Stimulated activated effector memory CD8-positive, alpha-beta T cell treated with anti-CD3 and anti-CD28 coated beads, Interleukin-12 subunit alpha, Interleukin-12 subunit beta, amount 100 ng/mL, for 72 hours (primary cell): ENCODE results near the gene LEMD2.

Experiments
- ATAC-seq: fragments of 150-1000 bp; cut with Tn5 transposase; 2 replicates; pipeline ENCODE4 v1.10.0; 2021
- DNase-seq, 2 donors: peaks; one replicate each; pipeline ENCODE4 v3.0.0; 2021 to 2022; ENCODE audit warnings: low spot score in 2 of 2
- H3K27ac Mint-ChIP-seq: one replicate; pipeline ENCODE4 v1.8.0; 2022; ENCODE audit warnings: mild to moderate bottlenecking, mixed read lengths
- H3K36me3 Mint-ChIP-seq: one replicate; pipeline ENCODE4 v1.8.0; 2022; ENCODE audit warnings: mild to moderate bottlenecking, mixed read lengths
- H3K4me1 Mint-ChIP-seq: one replicate; pipeline ENCODE4 v1.8.0; 2022; ENCODE audit warnings: mixed read lengths
- H3K4me3 Mint-ChIP-seq: one replicate; pipeline ENCODE4 v1.8.0; 2022; ENCODE audit warnings: mild to moderate bottlenecking, mixed read lengths
- H3K9me3 Mint-ChIP-seq: one replicate; pipeline ENCODE4 v1.8.0; 2022; ENCODE audit warnings: mixed read lengths

LEMD2 gene

DNA sequence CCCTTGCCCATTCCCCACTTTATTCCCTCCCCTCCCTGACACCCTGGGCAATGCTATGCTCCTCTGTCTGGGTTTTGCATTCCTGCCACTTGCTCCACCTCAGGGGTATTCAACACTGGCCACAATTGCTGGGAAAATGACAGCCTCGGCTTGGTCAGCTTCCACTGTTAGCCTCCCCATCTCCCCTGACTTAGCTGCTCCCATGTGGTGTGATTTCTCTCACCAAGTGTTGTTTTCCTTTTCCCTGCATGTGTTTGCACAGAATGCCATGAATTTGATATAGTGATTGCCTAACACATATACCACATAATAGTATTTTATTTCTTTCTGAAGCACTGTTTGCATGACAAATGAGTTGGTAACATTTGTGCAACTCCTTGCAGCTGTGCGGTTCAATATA, 1.4 kb upstream of the LEMD2 start:
- no peaks in the 10 kb centered on the region for H3K9me3 Mint-ChIP-seq
- ATAC-seq (no peak), DNase-seq (no peak)
- peak overlapping the region; percentile 12 for H3K4me3 Mint-ChIP-seq
- H3K27ac Mint-ChIP-seq, result peak overlapping the region; percentile 88
- peaks cover 38% of the 10 kb centered on the region for H3K4me1 Mint-ChIP-seq
- peaks cover 23% of the 10 kb centered on the region for H3K36me3 Mint-ChIP-seq

- H3K9me3 Mint-ChIP-seq, result no peaks in the 10 kb centered on the region
- peak overlapping the region; percentile 88 for H3K27ac Mint-ChIP-seq
- peaks cover 47% of the 10 kb centered on the region for H3K4me1 Mint-ChIP-seq
- no peak for ATAC-seq
- H3K36me3 Mint-ChIP-seq, result peaks cover 32% of the 10 kb centered on the region
- DNase-seq, result no peak
- H3K4me3 Mint-ChIP-seq, result peak overlapping the region; percentile 66
Measured at GRCh38 chr6:33789550-33789895, 593 bp upstream of the LEMD2 start.

DNA sequence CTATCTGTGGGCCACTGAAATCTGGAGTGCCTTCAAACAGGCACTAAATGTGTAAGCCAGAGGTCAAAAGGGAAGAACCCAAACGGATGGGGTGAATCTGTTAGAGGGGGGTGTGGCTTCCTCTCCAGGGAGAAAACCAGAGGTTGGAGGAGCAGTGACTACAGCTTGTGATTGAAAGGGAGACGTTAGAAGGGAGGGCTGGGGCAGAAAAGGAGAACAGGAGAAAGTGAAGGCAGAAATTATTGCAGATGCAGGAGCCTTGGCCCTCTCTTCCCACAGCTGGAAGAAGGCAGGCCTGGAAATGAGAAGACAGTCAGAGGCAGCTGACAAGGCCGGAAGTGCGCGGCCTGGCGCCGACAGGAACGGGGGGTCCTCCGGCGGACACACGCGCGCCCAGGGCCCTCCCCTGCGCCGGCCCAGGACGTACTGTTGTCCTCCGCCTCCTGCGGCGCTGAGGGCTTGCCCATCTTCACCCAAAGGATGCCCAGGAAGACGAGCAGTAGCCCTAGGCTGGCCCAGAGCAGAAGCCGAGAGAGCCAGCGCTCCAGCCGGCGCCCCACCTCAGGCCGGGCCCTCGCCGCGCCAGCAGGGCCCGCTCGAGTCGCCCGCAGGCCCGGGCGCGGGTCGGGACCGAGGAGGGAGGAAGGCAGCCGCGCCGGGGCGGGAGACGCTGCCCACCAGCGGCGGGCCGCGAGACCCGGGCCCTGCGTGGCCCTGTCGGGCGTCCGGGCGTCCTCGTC, 806 bp downstream of the LEMD2 start:
- peak; percentile 44 to 86 for DNase-seq
- ATAC-seq, result peak; percentile 69
- Mint-ChIP-seq H3K27ac (peak overlapping the region; percentile 98), H3K4me1 (peaks cover 54% of the 10 kb centered on the region), H3K9me3 (no peaks in the 10 kb centered on the region), H3K36me3 (peaks cover 46% of the 10 kb centered on the region), H3K4me3 (peak overlapping the region; percentile 91)

DNA sequence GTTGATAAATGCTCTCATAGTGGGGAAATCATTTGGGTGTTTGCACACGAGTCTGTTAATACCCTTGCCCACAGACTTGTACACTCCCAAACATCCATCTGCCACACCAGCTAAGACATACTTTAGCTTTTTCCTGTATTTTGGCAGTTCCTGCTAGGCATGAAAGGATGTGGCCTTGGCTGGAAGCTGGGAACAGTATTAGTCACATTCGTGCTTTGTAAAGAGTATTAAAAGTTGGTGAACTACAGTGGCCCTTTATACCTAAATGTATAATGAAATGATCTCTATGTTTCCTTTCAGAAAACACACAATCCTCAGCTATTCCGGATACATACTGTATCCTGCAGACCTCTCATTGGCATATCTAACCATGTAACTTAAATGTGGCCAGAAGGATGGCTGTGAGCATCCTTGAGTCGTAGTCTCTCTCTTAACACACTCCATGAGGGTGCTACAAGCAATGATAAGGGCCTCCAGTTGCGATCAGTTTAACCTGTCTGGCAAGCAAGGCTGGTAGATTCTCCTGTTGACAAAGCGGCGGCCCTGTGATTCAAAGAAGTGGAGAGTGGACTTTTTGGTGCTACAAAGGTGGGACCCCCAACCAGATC, 1.5 kb downstream of the LEMD2 start:
- Mint-ChIP-seq H3K4me1 (peaks cover 57% of the 10 kb centered on the region), H3K4me3 (peak overlapping the region; percentile 91), H3K27ac (peak overlapping the region; percentile 98), H3K36me3 (peaks cover 53% of the 10 kb centered on the region), H3K9me3 (no peaks in the 10 kb centered on the region)
- ATAC-seq, result peak; percentile 1
- no peak for DNase-seq

DNA sequence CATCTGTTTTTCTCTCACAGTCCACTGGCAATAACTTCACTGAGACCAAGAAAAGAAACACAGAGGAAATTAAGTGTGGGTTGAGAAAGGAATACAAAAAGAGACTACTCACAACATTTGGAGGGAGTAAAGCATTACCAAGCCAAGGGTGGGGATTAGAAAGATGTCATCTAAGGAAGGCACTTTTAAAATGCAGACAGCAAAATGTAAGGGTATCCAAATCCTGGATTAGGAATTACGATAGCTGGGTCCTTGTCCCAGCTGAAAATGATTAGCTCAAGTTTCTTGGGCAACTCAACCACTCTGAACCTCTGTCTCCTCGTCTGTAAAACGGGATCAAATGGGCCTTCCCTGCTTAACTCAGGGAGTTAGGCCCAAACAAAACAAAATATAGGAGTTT, 2.2 kb downstream of the LEMD2 start:
- Mint-ChIP-seq H3K4me1 (peaks cover 63% of the 10 kb centered on the region), H3K27ac (peak overlapping the region; percentile 41), H3K36me3 (peaks cover 60% of the 10 kb centered on the region), H3K4me3 (peak overlapping the region; percentile 91), H3K9me3 (no peaks in the 10 kb centered on the region)
- ATAC-seq (no peak), DNase-seq (no peak)

- no peak for DNase-seq
- Mint-ChIP-seq H3K27ac (peak overlapping the region; percentile 56), H3K4me3 (peak overlapping the region; percentile 13), H3K4me1 (peaks cover 63% of the 10 kb centered on the region), H3K9me3 (no peaks in the 10 kb centered on the region), H3K36me3 (peaks cover 69% of the 10 kb centered on the region)
- no peak for ATAC-seq
Measured at GRCh38 chr6:33785778-33786177, 3.2 kb downstream of the LEMD2 start.

DNA sequence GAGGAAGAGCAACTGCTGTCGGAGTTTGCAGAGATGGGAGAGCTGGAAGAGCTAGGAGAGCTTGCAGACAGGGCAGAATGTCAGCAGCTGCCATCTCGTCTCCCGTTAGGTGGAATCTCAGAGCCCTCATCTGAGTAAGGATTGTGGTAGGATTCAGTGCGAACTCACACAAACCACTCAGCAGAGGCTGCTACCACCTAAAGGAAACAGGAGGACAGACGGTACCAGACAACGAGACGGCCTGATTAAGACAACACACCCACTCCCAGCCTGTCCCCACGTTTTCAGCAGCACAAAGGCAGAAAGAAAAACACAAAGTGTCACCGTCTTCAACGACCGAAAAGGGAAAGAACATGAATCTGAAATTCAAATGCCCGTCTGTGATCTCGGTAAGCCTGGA, 4.1 kb downstream of the LEMD2 start:
- H3K36me3 Mint-ChIP-seq, result peaks cover 79% of the 10 kb centered on the region
- ATAC-seq, result no peak
- peak overlapping the region; percentile 56 for H3K27ac Mint-ChIP-seq
- H3K9me3 Mint-ChIP-seq, result no peaks in the 10 kb centered on the region
- no peak overlapping the region for H3K4me3 Mint-ChIP-seq
- H3K4me1 Mint-ChIP-seq, result peaks cover 62% of the 10 kb centered on the region
- no peak for DNase-seq

DNA sequence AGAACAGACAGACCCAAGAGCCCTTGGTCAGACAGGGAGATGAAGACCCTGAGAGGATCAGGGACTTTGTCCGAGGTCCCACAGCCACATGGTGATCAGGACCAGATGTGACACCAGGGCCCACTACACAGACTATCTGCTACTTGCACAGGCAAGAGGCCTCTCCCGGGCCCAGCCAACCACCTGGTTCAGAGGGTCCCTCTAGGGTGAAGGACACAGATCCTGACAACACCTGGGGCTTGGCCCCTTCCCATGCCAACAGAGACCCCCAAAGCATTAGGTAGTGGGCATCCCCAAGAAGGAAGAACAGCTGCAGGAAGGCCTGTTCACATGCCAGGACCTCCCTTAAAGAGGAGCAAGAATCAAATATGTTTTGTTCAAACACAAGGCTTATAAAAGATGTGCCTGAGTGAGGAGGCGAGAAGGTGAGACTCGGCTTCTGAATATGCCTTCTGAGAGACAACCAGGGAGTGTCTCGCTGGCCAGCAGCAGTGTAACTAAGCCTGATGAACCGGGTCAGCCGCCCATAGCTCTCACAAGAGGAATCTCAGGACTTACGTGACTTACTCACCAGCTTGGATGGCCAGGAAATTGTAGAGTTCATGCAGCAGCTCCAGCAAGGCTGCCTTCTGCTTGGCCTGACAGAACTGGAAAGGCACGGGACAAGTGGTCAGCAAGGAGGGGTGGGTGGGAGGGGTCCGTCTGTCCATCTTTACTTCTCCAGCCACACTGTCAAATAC, 5.0 kb downstream of the LEMD2 start:
- H3K36me3 Mint-ChIP-seq, result peaks cover 88% of the 10 kb centered on the region
- H3K4me1 Mint-ChIP-seq, result peaks cover 54% of the 10 kb centered on the region
- no peak overlapping the region for H3K4me3 Mint-ChIP-seq
- ATAC-seq (no peak), DNase-seq (no peak)
- no peaks in the 10 kb centered on the region for H3K9me3 Mint-ChIP-seq
- H3K27ac Mint-ChIP-seq, result peak overlapping the region; percentile 56

DNA sequence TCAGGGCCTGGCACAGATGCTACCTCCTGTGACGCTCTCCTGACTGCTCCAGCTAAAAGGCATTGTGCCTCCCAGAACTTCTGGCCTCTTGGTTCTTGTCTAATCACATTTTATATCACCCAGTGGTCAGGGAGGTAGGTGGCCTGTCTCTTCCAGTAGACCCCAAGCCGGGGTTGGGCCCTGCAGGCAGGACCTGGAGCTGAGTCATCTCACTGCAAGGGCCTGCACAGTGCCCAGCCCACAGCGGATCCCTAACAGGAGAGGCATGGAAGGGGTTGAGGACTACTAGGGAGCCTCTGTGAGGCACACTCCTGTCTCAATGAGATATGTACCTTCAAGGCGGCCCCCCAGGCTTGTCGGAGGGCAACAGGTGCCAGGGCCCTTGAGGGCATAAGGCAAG, 6.4 kb downstream of the LEMD2 start:
- no peak for ATAC-seq
- no peak for DNase-seq
- H3K27ac Mint-ChIP-seq, result peak overlapping the region; percentile 77
- H3K4me3 Mint-ChIP-seq, result no peak overlapping the region
- H3K4me1 Mint-ChIP-seq, result peaks cover 47% of the 10 kb centered on the region
- H3K9me3 Mint-ChIP-seq, result no peaks in the 10 kb centered on the region
- H3K36me3 Mint-ChIP-seq, result peaks cover 94% of the 10 kb centered on the region

- Mint-ChIP-seq H3K4me1 (peaks cover 35% of the 10 kb centered on the region), H3K36me3 (peaks cover 100% of the 10 kb centered on the region), H3K9me3 (no peaks in the 10 kb centered on the region), H3K27ac (no peak overlapping the region), H3K4me3 (no peak overlapping the region)
- ATAC-seq, result no peak
- DNase-seq, result no peak
Measured at GRCh38 chr6:33781131-33781975, 7.6 kb downstream of the LEMD2 start.

DNA sequence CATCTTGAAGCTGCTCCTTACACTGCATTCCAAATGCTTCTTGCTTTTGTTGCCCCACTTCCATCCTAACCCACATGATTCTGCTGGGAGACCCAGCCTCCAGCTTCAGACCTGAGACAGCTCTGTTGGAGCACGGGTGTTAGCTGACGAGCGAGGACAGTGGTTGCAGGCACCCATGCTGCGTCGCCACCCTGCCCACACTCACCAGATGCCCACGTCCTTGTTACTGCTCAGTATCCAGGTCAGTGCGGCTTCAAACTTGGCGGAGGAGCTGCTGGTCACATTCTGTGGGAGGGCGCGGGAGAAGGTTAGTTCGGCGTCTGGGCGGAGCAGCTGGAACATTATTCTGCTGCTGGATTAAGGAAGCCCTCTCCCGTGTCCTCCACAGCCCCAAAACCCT, 9.0 kb downstream of the LEMD2 start:
- peaks cover 20% of the 10 kb centered on the region for H3K4me1 Mint-ChIP-seq
- ATAC-seq (no peak), DNase-seq (no peak)
- H3K4me3 Mint-ChIP-seq, result no peak overlapping the region
- peaks cover 100% of the 10 kb centered on the region for H3K36me3 Mint-ChIP-seq
- H3K27ac Mint-ChIP-seq, result no peak overlapping the region
- no peaks in the 10 kb centered on the region for H3K9me3 Mint-ChIP-seq

DNA sequence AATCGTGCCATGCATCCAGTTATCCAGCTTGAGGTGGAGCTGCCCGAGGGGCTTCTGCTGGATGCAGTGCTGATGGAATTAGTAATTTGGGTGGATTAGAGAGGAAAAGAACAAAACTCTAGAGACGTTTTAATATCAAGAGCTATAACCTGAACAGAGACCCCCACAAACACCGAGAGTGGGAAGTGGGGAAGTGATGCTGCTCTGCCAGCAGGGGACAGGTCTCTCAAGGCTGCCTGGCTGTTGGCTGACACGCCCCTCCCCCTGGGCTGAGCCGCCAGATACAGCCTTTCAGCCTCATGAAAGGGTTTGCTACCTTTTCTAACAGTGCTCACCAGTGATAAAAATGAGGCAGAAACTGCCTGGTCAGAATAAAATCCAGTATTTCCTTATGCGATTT, 9.6 kb downstream of the LEMD2 start:
- ATAC-seq, result no peak
- H3K36me3 Mint-ChIP-seq, result peaks cover 100% of the 10 kb centered on the region
- H3K27ac Mint-ChIP-seq, result no peak overlapping the region
- peaks cover 14% of the 10 kb centered on the region for H3K4me1 Mint-ChIP-seq
- DNase-seq, result no peak
- no peak overlapping the region for H3K4me3 Mint-ChIP-seq
- no peaks in the 10 kb centered on the region for H3K9me3 Mint-ChIP-seq

DNA sequence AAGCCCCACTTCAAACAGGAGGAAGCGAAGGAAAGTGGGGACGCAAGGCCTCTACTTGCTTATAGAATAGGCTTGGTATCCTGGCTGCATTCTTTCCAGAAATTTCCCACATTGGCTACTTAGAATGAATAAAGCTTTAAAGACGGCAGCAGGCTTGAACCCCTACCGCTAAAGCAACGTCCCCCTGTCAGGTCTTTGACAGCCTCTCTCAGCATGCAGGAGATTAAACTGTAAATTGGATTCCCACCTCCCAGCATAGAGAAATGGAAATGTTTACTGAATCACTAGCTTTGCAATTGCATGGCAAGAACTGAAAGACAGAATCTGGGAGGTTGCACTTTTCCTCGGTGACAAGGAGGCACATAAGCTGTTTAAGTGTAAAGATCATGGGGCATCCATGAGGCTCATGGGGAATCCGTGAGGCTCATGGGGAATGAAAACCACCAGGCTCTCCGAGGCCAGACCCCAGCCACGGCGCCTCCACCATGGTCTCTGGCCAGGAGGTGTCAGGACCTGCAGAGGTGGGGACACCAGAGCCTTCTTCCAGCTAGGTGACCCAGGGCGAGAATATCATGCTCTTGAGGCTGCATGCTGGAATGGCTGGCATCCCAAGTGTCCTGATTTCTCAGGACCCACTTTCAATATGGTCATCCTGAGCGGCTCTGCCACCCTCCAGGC, 10.3 kb downstream of the LEMD2 start:
- DNase-seq, result no peak
- ATAC-seq, result no peak
- Mint-ChIP-seq H3K36me3 (peaks cover 100% of the 10 kb centered on the region), H3K9me3 (no peaks in the 10 kb centered on the region), H3K4me3 (no peak overlapping the region), H3K4me1 (peaks cover 9% of the 10 kb centered on the region), H3K27ac (no peak overlapping the region)

GRCh38 chr6:33777398-33778388, 11.2 kb downstream of the LEMD2 start:
- Mint-ChIP-seq H3K36me3 (peaks cover 100% of the 10 kb centered on the region), H3K9me3 (no peaks in the 10 kb centered on the region), H3K4me3 (no peak overlapping the region), H3K27ac (peak overlapping the region; percentile 12), H3K4me1 (peaks cover 13% of the 10 kb centered on the region)
- no peak for ATAC-seq
- DNase-seq, result no peak
